ENCODE measurements around the gene APOC3.
"Not testable (repeated sequence)": the region's sequence is repeated elsewhere in the genome, so short reads cannot be mapped to it uniquely, and the experiment has no call there.

Gene APOC3

GRCh38 chr11:116832350-116833290 is 2.9 kb downstream of the APOC3 start:
- no peak for FAIRE-seq

- FAIRE-seq = no peak
Observed at GRCh38 chr11:116833491-116833815, 3.7 kb downstream of the APOC3 start.

GRCh38 chr11:116833816-116834534 is 4.3 kb downstream of the APOC3 start:
- FAIRE-seq = no peak

DNA sequence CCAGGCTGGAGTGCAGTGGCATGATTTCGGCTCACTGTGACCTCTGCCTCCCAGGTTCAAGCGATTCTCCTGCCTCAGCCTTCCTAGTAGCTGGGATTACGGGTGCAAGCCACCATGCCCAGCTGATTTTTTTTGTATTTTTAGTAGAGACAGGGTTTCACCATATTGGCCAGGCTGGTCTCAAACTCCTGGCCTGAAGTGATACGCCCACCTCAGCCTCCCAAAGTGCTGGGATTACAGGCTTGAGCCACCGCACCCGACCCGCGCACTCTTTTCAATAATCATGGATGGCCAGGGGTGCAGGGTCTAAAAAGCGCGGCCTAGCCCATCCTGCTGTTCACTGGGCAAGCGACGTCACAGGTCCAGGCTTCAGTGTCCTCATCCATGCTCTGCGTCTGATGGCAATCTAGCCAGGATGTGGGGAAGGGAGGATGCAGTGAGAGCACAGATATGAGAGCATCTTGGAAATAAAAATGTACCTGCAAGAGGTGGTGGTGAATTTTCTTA is 4.9 kb downstream of the APOC3 start:
- FAIRE-seq = not testable (repeated sequence)

- no peak for FAIRE-seq
Observed at GRCh38 chr11:116835042-116835772, 5.5 kb downstream of the APOC3 start.

- no peak for FAIRE-seq
Observed at GRCh38 chr11:116835791-116836631, 6.3 kb downstream of the APOC3 start.

GRCh38 chr11:116836632-116836991 is 6.9 kb downstream of the APOC3 start:
- no peak for FAIRE-seq

DNA sequence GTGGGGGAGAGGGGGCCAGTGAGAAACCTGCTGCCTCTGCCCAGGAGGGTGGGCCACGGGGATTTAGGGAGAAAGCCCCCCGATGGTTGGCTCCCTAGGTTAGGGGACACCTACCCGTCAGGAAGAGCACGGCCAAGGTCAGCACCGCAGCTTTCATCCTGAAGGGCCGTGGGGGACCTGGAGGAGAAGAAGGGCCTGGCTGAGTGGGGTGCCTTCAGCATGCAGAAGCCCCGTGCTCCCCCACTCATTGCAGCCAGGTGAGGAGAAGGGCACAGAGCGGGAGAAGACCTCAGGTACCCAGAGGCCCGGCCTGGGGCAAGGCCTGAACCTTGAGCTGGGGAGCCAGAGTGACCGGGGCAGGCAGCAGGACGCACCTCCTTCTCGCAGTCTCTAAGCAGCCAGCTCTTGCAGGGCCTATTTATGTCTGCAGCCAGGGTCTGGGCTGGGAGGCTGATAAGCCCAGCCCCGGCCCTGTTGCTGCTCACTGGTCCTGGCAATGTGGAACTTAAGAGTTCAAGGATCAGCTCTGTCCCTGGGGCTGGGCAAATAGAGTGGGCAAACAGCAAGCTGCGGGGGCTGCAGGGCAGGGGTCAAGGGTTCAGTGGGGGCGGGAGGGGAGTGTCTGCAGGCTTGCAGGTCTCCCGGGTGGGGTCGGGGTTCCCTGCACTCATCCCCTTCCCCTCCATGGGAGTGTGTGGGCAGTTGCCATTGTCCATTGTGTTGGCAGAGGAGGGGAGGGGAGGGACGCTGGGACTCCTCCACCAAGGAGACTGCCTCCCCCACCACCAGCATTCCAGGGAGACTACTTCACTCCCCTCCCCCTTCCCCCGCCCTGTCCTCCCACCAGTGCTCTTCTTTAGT is 7.8 kb downstream of the APOC3 start, which contains the start of gene APOA1:
Gene APOA1, minus strand, starts transcription at position 392 of the 861 bp plus-strand sequence. Its CDS starts 235 bp downstream, at position 157.
- FAIRE-seq = no peak

- FAIRE-seq = no peak
Observed at GRCh38 chr11:116838321-116839084, 8.8 kb downstream of the APOC3 start.

GRCh38 chr11:116840224-116840745 is 10.6 kb downstream of the APOC3 start:
- no peak for FAIRE-seq

GRCh38 chr11:116840746-116841296 is 11.1 kb downstream of the APOC3 start:
- FAIRE-seq = no peak

DNA sequence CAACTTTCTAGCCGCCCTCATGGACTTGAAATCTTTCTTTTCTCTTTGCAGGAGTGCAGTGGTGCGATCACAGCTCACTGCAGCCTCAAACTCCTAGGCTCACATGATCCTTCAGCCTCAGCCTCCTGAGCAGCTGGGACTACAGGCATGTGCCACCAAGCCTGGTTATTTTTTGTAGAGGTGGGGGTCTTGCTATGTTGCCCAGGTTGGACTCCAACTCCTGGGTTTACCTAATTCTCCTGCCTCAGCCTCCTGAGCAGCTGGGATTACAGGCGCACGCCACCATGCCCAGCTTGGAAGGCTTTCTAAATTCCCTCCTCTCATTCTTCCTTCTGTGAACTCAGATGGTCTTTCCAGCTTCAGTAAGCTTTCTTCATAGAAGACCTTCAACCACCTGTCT is 12.4 kb downstream of the APOC3 start:
- no peak for FAIRE-seq

GRCh38 chr11:116842909-116843308 is 13.2 kb downstream of the APOC3 start:
- no peak for FAIRE-seq

GRCh38 chr11:116843661-116844060 is 14.0 kb downstream of the APOC3 start:
- no peak for FAIRE-seq

GRCh38 chr11:116844722-116845121 is 15.0 kb downstream of the APOC3 start:
- no peak for FAIRE-seq

DNA sequence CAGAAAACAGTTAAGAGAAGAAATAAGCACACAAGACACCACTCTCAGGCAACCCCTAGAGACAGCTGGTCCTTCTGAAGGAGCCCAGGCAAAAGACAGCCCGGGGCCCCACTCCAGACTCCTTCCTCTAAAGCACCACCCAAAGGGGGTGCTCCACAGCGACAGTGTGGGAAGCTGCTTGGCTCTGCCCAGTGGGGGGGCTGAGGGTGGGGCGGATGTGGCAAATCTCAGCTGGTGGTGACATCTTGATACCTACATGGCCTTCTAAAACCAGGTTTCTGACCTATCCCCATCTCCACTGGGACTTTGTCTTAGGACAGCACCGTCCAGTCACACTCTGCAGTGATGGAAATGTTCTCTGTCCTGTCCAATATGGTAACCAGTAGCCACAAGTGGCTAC is 17.9 kb downstream of the APOC3 start:
- FAIRE-seq = no peak

DNA sequence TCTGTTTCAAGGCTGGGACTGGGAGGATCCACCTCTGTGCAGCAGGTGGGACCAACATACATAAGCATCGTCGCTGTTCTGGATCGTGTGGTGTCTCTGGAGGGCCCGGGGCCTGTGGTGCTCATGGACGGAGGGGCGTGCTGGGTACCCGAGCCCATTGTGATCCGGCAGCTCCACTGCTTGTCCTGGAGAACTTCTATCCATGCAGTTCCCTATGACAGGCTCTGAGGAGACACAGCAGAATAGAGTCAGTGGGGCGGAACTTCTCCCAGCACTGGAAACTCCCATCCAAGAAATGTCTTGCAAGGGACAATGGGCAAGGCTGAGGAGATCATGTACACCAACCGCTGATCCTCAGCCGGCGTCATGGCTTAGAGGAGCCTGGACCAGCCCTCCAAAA is 19.4 kb downstream of the APOC3 start:
- FAIRE-seq = no peak

DNA sequence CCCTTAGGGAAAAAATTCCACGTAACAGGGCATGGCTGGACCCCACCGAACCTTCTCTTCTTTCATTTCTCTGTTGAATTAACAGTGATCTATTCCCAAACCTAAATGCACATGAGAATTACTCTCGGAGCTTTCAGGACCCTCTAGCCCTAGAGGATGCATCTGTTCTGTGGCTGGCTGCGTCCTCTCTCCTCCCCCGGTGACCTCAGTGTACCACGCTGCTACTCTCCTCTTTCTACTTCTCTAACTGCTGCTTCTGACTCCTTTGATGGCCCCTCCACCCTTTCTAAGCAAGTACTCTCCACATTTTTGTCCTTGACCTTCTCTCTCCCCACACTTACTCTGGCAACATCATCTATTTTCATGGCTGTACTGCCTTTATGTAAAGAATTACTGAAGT is 19.8 kb downstream of the APOC3 start:
- FAIRE-seq = no peak

DNA sequence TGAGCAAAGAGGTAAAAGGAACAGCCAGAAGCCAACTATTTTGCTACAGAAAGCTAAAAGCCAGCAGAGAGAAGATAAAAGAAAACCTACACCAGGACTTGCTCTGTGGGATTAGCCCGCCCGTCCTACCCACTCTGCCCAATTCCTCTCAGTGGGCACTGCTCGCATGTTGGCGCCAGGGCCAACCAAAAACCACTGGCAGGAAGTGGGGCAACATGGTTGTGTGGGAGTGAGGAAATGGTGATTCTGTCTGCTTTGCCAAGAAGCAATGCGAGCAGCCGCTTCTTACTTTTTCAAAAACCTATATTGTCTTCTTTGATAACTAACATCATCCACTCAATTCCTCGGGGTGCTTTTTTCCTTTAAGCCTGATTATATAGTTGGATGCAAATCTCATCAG is 21.9 kb downstream of the APOC3 start:
- FAIRE-seq = no peak

All from colon (tissue), 2 donors.